Colonic mucosa (tissue), 4 donors: ENCODE measurements around the gene VENTX. TPM values are rescaled to one million over a fixed set of nuclear protein-coding genes. Genes with fewer than 3 reads are reported as not detected.

Source experiments
- DNase-seq: peaks from one replicate; pipeline ENCODE4 v3.0.0-alpha.2; 2020
- H3K27ac ChIP-seq: fragments of 200-600 bp; one replicate; pipeline ENCODE4 v1.8.0; 2021
- H3K27me3 ChIP-seq: fragments of 200-600 bp; one replicate; pipeline ENCODE4 v1.8.0; 2021
- H3K36me3 ChIP-seq: fragments of 200-600 bp; one replicate; pipeline ENCODE4 v1.8.0; 2021
- H3K4me1 ChIP-seq: fragments of 200-600 bp; one replicate; pipeline ENCODE4 v1.8.0; 2021; ENCODE audit warnings: mild to moderate bottlenecking
- H3K4me3 ChIP-seq: fragments of 200-600 bp; one replicate; pipeline ENCODE4 v1.8.0; 2021
- H3K9ac ChIP-seq, 2 donors: one replicate each; pipeline ENCODE4 v1.7.0; 2013; ENCODE audit warnings: control low read depth in 2 of 2, low read depth in 2 of 2, low read length in 2 of 2
- H3K9me3 ChIP-seq: fragments of 200-600 bp; one replicate; pipeline ENCODE4 v1.8.0; 2021
- CTCF ChIP-seq: fragments of 200-600 bp; IDR thresholded peaks from one replicate; pipeline ENCODE4 v1.8.0; 2022; ENCODE audit warnings: antibody characterized with exemption, mild to moderate bottlenecking
- intact Hi-C: fragments of 100-400 bp; cut with DNase I; formaldehyde crosslinking; loops from one replicate; pipeline ENCODE4 v1.14.1; 2022
- total RNA-seq, 2 donors: library from RNA; stranded (reverse); fragmentation: NEBNext Ultra II Directional in 1 of 2; extraction: Animal tissue kit (Norgen Biotek cat#: 25700) in 1 of 2; gene quantifications; one replicate each; pipeline ENCODE4 v1.2.1, GENCODE V29; 2021
- donor health status: healthy.
- donor health status: DM: no; HTN: no; CAD: no.
- donor health status: DM: no; HTN: no; CAD: no.

VENTX gene
- total RNA-seq, 2 donors from 2014 or later, result 0.15 to 0.24 TPM

- Histone ChIP-seq H3K9me3 (no peaks in the 10 kb centered on the region), H3K4me1 (no peaks in the 10 kb centered on the region), H3K27me3 (peaks cover 34% of the 10 kb centered on the region), H3K27ac (no peak overlapping the region), H3K36me3 (no peaks in the 10 kb centered on the region), H3K4me3 (no peak overlapping the region), H3K9ac (no peak overlapping the region)
- no peak for DNase-seq
- intact Hi-C loops, result no loop called here
- no peak for TF ChIP-seq CTCF
These were observed 11.3 kb upstream of the VENTX start for GRCh38 chr10:133226251-133226808.

- no peaks in the 10 kb centered on the region for H3K9me3 ChIP-seq
- H3K27me3 ChIP-seq, result peaks cover 38% of the 10 kb centered on the region
- H3K36me3 ChIP-seq, result no peaks in the 10 kb centered on the region
- H3K4me3 ChIP-seq, result no peak overlapping the region
- no peak overlapping the region for H3K27ac ChIP-seq
- no peak overlapping the region for H3K9ac ChIP-seq
- no peak for DNase-seq
- no peaks in the 10 kb centered on the region for H3K4me1 ChIP-seq
- no peak for TF ChIP-seq CTCF
- intact Hi-C loops, result no loop called here
These were observed 10.4 kb upstream of the VENTX start for GRCh38 chr10:133227256-133227655.

GRCh38 chr10:133229265-133230043 lies 8.2 kb upstream of the VENTX start:
- H3K4me3 ChIP-seq, result no peak overlapping the region
- no peaks in the 10 kb centered on the region for H3K36me3 ChIP-seq
- no peak for TF ChIP-seq CTCF
- H3K27ac ChIP-seq, result no peak overlapping the region
- no peak for DNase-seq
- no peaks in the 10 kb centered on the region for H3K9me3 ChIP-seq
- H3K9ac ChIP-seq, result no peak overlapping the region
- peaks cover 38% of the 10 kb centered on the region for H3K27me3 ChIP-seq
- intact Hi-C loops, result no loop called here
- no peaks in the 10 kb centered on the region for H3K4me1 ChIP-seq

- no peak within 1 kb of the TSS for H3K27ac ChIP-seq
- no peak within 1 kb of the TSS for H3K9ac ChIP-seq
- intact Hi-C loops, result no loop called here
- H3K4me3 ChIP-seq, result no peak within 1 kb of the TSS
- H3K4me1 ChIP-seq, result no peaks in the 10 kb centered on the region
- no peak for TF ChIP-seq CTCF
- no peaks in the 10 kb centered on the region for H3K9me3 ChIP-seq
- H3K27me3 ChIP-seq, result peaks cover 38% of the 10 kb centered on the region
- H3K36me3 ChIP-seq, result no peaks in the 10 kb centered on the region
- DNase-seq, result no peak
These were observed 7.7 kb upstream of the VENTX start, which contains the start of gene UTF1 for GRCh38 chr10:133230044-133230361. TSS of gene UTF1 (plus strand) at chr10:133230217. CDS start at chr10:133230289, 72 bp downstream.

GRCh38 chr10:133230387-133231195 lies 7.1 kb upstream of the VENTX start:
- H3K36me3 ChIP-seq, result no peaks in the 10 kb centered on the region
- H3K4me3 ChIP-seq, result no peak overlapping the region
- intact Hi-C loops, result no loop called here
- no peaks in the 10 kb centered on the region for H3K9me3 ChIP-seq
- TF ChIP-seq CTCF, result no peak
- no peak overlapping the region for H3K27ac ChIP-seq
- H3K9ac ChIP-seq, result no peak overlapping the region
- peaks cover 43% of the 10 kb centered on the region for H3K27me3 ChIP-seq
- H3K4me1 ChIP-seq, result no peaks in the 10 kb centered on the region
- no peak for DNase-seq
